Right lobe of liver (tissue), 4 donors: ENCODE results near the gene CSF3R.

Source experiments
- CTCF ChIP-seq, 4 donors: fragments of 200-600 bp in 3 of 4; fragments of 450-650 bp in 1 of 4; IDR thresholded peaks; one replicate each; pipeline versions ENCODE4 v1.5.1 to v1.8.0; 2016 to 2022; ENCODE audit warnings: antibody characterized with exemption in 4 of 4, mild to moderate bottlenecking in 2 of 4
- POLR2A ChIP-seq: fragments of 450-650 bp; IDR thresholded peaks from one replicate; pipeline ENCODE4 v1.6.1; 2017; ENCODE audit warnings: antibody characterized with exemption, mild to moderate bottlenecking
- donor health status: DM: no; HTN: no; CAD: no.
- donor health status: DM: no; HTN: no; CAD: no.
- donor health status: DM: no; HTN: yes; CAD: no.

GRCh38 chr1:36531833-36532232, 49.1 kb upstream of the CSF3R start:
- TF ChIP-seq POLR2A, result no peak
- no peak for TF ChIP-seq CTCF (IDR thresholded peaks at IDR 0.05)
